Measurements from ENCODE around the gene RYR1.

DNA sequence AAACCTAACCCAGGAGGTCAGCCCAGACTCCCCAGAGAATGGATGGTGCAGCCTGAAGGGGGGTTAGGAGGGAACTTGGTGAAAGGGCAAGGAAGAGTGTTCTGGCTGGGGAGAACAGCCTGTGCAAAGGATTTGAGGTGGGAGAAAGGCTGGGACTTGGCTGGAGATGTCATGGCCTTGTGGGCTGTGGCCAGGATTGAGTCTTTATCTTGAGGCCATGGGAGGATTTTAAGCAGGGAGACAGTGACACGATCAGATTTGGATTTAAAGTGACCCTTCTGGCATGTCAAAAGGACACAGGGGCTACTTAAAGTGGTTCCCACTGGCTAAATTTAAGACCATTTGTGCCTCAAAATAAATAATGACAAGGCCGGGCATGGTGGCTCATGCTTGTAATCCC is 154.6 kb downstream of the RYR1 start:
- TF ChIP-seq EGR1 (IDR thresholded peaks at IDR 0.05; ENCODE audit: low read depth) = no peak
- TF ChIP-seq ZNF274 (IDR thresholded peaks at IDR 0.05; ENCODE audit: low read depth, low read length) = no peak
- TF ChIP-seq, protein P1, sequence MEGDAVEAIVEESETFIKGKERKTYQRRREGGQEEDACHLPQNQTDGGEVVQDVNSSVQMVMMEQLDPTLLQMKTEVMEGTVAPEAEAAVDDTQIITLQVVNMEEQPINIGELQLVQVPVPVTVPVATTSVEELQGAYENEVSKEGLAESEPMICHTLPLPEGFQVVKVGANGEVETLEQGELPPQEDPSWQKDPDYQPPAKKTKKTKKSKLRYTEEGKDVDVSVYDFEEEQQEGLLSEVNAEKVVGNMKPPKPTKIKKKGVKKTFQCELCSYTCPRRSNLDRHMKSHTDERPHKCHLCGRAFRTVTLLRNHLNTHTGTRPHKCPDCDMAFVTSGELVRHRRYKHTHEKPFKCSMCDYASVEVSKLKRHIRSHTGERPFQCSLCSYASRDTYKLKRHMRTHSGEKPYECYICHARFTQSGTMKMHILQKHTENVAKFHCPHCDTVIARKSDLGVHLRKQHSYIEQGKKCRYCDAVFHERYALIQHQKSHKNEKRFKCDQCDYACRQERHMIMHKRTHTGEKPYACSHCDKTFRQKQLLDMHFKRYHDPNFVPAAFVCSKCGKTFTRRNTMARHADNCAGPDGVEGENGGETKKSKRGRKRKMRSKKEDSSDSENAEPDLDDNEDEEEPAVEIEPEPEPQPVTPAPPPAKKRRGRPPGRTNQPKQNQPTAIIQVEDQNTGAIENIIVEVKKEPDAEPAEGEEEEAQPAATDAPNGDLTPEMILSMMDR (IDR thresholded peaks at IDR 0.05 in 2 of 3, conservative IDR thresholded peaks at IDR 0.05 in 1 of 3; ENCODE audit: borderline replicate concordance in 1 of 3, insufficient read depth in 1 of 3, low read depth in 2 of 3, low read length in 2 of 3) = no peak
- no peak for TF ChIP-seq POLR2AphosphoS5 (IDR thresholded peaks at IDR 0.05; ENCODE audit: low read depth, low read length)
- no peak for TF ChIP-seq YY1 (IDR thresholded peaks at IDR 0.05; ENCODE audit: extremely low read depth, insufficient replicate concordance, low read depth, low read length)
- TF ChIP-seq CBX3 (IDR thresholded peaks at IDR 0.05; ENCODE audit: low read depth) = no peak
- TF ChIP-seq, protein P2, sequence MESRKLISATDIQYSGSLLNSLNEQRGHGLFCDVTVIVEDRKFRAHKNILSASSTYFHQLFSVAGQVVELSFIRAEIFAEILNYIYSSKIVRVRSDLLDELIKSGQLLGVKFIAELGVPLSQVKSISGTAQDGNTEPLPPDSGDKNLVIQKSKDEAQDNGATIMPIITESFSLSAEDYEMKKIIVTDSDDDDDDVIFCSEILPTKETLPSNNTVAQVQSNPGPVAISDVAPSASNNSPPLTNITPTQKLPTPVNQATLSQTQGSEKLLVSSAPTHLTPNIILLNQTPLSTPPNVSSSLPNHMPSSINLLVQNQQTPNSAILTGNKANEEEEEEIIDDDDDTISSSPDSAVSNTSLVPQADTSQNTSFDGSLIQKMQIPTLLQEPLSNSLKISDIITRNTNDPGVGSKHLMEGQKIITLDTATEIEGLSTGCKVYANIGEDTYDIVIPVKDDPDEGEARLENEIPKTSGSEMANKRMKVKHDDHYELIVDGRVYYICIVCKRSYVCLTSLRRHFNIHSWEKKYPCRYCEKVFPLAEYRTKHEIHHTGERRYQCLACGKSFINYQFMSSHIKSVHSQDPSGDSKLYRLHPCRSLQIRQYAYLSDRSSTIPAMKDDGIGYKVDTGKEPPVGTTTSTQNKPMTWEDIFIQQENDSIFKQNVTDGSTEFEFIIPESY (IDR thresholded peaks at IDR 0.05; ENCODE audit: extremely low read depth, insufficient replicate concordance, low read length) = no peak
- TF ChIP-seq, protein P3, sequence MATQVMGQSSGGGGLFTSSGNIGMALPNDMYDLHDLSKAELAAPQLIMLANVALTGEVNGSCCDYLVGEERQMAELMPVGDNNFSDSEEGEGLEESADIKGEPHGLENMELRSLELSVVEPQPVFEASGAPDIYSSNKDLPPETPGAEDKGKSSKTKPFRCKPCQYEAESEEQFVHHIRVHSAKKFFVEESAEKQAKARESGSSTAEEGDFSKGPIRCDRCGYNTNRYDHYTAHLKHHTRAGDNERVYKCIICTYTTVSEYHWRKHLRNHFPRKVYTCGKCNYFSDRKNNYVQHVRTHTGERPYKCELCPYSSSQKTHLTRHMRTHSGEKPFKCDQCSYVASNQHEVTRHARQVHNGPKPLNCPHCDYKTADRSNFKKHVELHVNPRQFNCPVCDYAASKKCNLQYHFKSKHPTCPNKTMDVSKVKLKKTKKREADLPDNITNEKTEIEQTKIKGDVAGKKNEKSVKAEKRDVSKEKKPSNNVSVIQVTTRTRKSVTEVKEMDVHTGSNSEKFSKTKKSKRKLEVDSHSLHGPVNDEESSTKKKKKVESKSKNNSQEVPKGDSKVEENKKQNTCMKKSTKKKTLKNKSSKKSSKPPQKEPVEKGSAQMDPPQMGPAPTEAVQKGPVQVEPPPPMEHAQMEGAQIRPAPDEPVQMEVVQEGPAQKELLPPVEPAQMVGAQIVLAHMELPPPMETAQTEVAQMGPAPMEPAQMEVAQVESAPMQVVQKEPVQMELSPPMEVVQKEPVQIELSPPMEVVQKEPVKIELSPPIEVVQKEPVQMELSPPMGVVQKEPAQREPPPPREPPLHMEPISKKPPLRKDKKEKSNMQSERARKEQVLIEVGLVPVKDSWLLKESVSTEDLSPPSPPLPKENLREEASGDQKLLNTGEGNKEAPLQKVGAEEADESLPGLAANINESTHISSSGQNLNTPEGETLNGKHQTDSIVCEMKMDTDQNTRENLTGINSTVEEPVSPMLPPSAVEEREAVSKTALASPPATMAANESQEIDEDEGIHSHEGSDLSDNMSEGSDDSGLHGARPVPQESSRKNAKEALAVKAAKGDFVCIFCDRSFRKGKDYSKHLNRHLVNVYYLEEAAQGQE (IDR thresholded peaks at IDR 0.05; ENCODE audit: low read depth) = no peak
- TF ChIP-seq CEBPB (IDR thresholded peaks at IDR 0.05; ENCODE audit: low read depth) = no peak

Data from HCT116 (cell line).